SU-DHL-6 (cell line): ENCODE results near the gene CCDC15.

Experiments
- H2AFZ ChIP-seq: fragments of 200-600 bp; sonication (generic); 2 replicates; pipeline ENCODE4 v1.6.1; 2014; ENCODE audit warnings: low read depth, mild to moderate bottlenecking, moderate library complexity, mixed read lengths, antibody characterized with exemption, low read length; ENCODE audit not compliant: severe bottlenecking
- H3F3A ChIP-seq: fragments of 200-600 bp; shearing (Covaris generic); 2 replicates; pipeline ENCODE4 v1.6.0; 2016; ENCODE audit warnings: antibody characterized with exemption, mild to moderate bottlenecking; ENCODE audit not compliant: insufficient read depth
- H3K27ac ChIP-seq: fragments of 200-600 bp; sonication (generic); 2 replicates; pipeline ENCODE4 v1.5.1; 2016; ENCODE audit warnings: low read depth, mild to moderate bottlenecking, low read length, moderate library complexity, mixed read lengths
- H3K27me3 ChIP-seq: fragments of 200-600 bp; sonication (generic), shearing (Covaris generic); 2 replicates; pipeline ENCODE4 v1.6.0; 2014; ENCODE audit warnings: mild to moderate bottlenecking, low read length
- H3K36me3 ChIP-seq: fragments of 200-600 bp; sonication (generic); 2 replicates; pipeline ENCODE4 v1.6.1; 2014; ENCODE audit warnings: mild to moderate bottlenecking, low read length, mixed read lengths
- H3K4me2 ChIP-seq: fragments of 300-600, 200-600 bp; shearing (Covaris generic), sonication (generic); 2 replicates; pipeline ENCODE4 v1.6.0; 2014; ENCODE audit warnings: low read length, low read depth, mild to moderate bottlenecking; ENCODE audit not compliant: poor library complexity, severe bottlenecking
- H3K4me3 ChIP-seq: fragments of 200-600 bp; sonication (generic); 2 replicates; pipeline ENCODE4 v1.5.1; 2014; ENCODE audit warnings: antibody characterized with exemption, low read length, mild to moderate bottlenecking, mixed read lengths; ENCODE audit not compliant: insufficient read depth, poor library complexity, severe bottlenecking
- H3K79me2 ChIP-seq: fragments of 200-600 bp; sonication (generic); 2 replicates; pipeline ENCODE4 v1.6.1; 2014; ENCODE audit warnings: mild to moderate bottlenecking, low read length, moderate library complexity; ENCODE audit not compliant: insufficient read depth
- H3K9ac ChIP-seq: fragments of 200-600 bp; sonication (generic); 2 replicates; pipeline ENCODE4 v1.7.0; 2014; ENCODE audit warnings: mild to moderate bottlenecking, low read length
- H3K9me2 ChIP-seq: fragments of 200-600 bp; sonication (generic); replicated peaks from 2 replicates; pipeline ENCODE4 v1.6.1; 2014; ENCODE audit warnings: low read length; ENCODE audit not compliant: insufficient read depth
- H3K9me3 ChIP-seq: fragments of 200-600 bp; sonication (generic); 2 replicates; pipeline ENCODE4 v1.6.1; 2014; ENCODE audit warnings: low read length, mixed read lengths; ENCODE audit not compliant: insufficient read depth
- H4K20me1 ChIP-seq: fragments of 200-600 bp; sonication (generic); 2 replicates; pipeline ENCODE4 v1.6.1; 2014; ENCODE audit warnings: low read depth, mild to moderate bottlenecking, antibody characterized with exemption, low read length, moderate library complexity, mixed read lengths
- EZH2phosphoT487 ChIP-seq: fragments of 200-600 bp; sonication (generic), shearing (Covaris generic); conservative IDR thresholded peaks from 2 replicates; pipeline ENCODE4 v1.6.1; 2018; ENCODE audit warnings: mild to moderate bottlenecking, antibody characterized with exemption, low read length, moderate library complexity, mixed read lengths
- TF ChIP-seq, protein P1 (sequence below): fragments of 200-600 bp; sonication (generic); IDR thresholded peaks from one replicate; pipeline ENCODE4 v1.5.1; 2017; ENCODE audit warnings: antibody characterized with exemption, mild to moderate bottlenecking, low read length, moderate library complexity; ENCODE audit not compliant: insufficient read depth, poor library complexity, severe bottlenecking

CCDC15 gene

DNA sequence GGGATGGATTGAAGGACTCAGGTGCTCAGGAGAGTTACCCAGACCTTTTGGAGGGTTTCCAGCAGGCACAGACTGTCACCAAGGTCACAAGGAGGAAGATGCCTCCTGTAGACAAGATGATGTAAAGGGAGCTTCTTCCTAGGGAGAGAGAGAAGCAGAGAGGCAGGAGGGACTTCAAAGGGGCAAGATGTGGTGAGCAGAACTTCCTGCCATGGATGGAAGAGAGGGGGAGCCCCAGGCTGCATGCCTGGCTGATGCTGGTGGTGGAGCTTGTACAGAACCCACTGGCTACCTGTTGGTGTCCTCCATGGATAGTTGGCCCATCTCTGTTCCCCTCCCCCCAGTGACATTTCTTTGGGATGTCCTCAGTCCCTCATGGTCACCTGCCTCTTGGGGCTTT is 30.7 kb upstream of the CCDC15 start:
- H3F3A ChIP-seq: no peaks in the 10 kb centered on the region
- no peaks in the 10 kb centered on the region for H3K9me3 ChIP-seq
- TF ChIP-seq, protein P1, sequence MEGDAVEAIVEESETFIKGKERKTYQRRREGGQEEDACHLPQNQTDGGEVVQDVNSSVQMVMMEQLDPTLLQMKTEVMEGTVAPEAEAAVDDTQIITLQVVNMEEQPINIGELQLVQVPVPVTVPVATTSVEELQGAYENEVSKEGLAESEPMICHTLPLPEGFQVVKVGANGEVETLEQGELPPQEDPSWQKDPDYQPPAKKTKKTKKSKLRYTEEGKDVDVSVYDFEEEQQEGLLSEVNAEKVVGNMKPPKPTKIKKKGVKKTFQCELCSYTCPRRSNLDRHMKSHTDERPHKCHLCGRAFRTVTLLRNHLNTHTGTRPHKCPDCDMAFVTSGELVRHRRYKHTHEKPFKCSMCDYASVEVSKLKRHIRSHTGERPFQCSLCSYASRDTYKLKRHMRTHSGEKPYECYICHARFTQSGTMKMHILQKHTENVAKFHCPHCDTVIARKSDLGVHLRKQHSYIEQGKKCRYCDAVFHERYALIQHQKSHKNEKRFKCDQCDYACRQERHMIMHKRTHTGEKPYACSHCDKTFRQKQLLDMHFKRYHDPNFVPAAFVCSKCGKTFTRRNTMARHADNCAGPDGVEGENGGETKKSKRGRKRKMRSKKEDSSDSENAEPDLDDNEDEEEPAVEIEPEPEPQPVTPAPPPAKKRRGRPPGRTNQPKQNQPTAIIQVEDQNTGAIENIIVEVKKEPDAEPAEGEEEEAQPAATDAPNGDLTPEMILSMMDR: no peak
- no peak for TF ChIP-seq EZH2phosphoT487
- H3K4me3 ChIP-seq: no peak overlapping the region
- H4K20me1 ChIP-seq: no peaks in the 10 kb centered on the region
- no peaks in the 10 kb centered on the region for H3K9me2 ChIP-seq
- H3K36me3 ChIP-seq: no peaks in the 10 kb centered on the region
- H3K9ac ChIP-seq: no peak overlapping the region
- no peak overlapping the region for H3K4me2 ChIP-seq
- no peaks in the 10 kb centered on the region for H3K79me2 ChIP-seq
- H3K27ac ChIP-seq: no peak overlapping the region
- no peaks in the 10 kb centered on the region for H3K27me3 ChIP-seq
- no peak overlapping the region for H2AFZ ChIP-seq

DNA sequence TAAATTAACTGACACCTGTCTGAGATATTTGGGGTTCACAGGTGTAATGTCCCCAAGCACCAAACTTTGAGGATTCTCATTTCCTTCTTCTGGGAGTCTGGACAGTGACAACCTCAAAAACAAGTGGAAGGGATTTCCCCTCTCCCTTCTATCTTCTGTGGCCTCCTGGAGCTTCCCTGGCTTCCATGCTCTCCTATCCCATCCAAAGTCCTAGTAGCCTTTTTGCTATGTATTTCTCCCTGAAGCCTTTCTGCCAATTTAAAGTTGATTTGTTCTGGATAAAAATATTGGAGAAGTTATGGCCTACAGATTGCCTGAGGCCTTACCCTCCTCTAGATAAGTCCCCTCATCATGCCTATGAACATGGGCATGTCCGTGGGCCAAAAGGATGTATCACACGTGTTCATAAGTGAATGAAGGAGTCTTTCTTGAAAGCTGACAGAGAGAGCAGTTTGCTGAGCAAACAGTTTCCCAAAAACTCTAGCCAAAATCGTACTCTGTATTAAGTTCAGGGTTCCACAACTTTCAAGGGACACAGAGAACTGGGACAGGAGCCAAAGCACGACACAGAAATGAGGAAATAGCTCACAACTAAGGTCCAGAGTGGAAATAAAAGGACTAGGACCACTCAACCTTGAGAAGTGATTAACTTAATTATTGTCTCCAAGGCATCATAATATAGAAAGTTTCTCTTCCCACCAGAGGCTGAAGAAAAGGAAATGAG is 24.9 kb upstream of the CCDC15 start:
- H3K4me2 ChIP-seq: no peak overlapping the region

DNA sequence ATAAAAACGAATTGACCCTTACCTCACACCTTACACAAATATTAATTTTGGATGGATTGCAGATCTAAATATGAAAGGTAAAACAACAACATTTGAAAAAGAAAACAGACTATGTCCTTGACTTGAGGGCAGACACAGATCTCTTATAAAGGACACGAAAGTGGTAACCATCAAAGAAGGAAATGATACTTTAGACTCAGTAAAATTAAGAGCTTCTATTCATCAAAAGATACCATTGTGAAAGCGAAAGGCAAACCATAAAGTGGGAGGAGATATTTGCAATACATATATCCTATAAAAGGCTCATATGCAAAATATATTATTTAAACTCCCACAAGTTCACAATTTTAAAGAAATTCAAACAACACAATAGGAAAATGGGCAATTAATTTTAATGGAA is 23.2 kb upstream of the CCDC15 start:
- Histone ChIP-seq H3K9ac (no peak overlapping the region), H3K79me2 (no peaks in the 10 kb centered on the region), H3K36me3 (no peaks in the 10 kb centered on the region), H2AFZ (no peak overlapping the region), H3F3A (no peaks in the 10 kb centered on the region), H4K20me1 (no peaks in the 10 kb centered on the region), H3K27ac (no peak overlapping the region), H3K4me2 (no peak overlapping the region), H3K9me2 (no peaks in the 10 kb centered on the region), H3K4me3 (no peak overlapping the region), H3K27me3 (no peaks in the 10 kb centered on the region), H3K9me3 (no peaks in the 10 kb centered on the region)
- TF ChIP-seq EZH2phosphoT487: no peak
- TF ChIP-seq, protein P1: no peak

More for the DNA sequence above, 24.9 kb upstream of the CCDC15 start:
- no peaks in the 10 kb centered on the region for H3F3A ChIP-seq
- no peaks in the 10 kb centered on the region for H3K27me3 ChIP-seq
- no peaks in the 10 kb centered on the region for H3K36me3 ChIP-seq
- H3K9ac ChIP-seq: no peak overlapping the region
- no peak overlapping the region for H2AFZ ChIP-seq
- H3K9me2 ChIP-seq: no peaks in the 10 kb centered on the region
- H3K9me3 ChIP-seq: no peaks in the 10 kb centered on the region
- TF ChIP-seq EZH2phosphoT487: no peak
- TF ChIP-seq, protein P1: no peak
- H3K79me2 ChIP-seq: no peaks in the 10 kb centered on the region
- no peaks in the 10 kb centered on the region for H4K20me1 ChIP-seq
- no peak overlapping the region for H3K27ac ChIP-seq
- H3K4me3 ChIP-seq: no peak overlapping the region
